GM19238 (cell line): ENCODE measurements around the gene EPS15.
"Not testable (repeated sequence)": the region's sequence is repeated elsewhere in the genome, so short reads cannot be mapped to it uniquely, and the experiment has no call there.

Source experiments
- DNase-seq: peaks from one replicate; pipeline ENCODE4 v3.0.0; 2011; ENCODE audit warnings: low spot score; ENCODE audit not compliant: insufficient read length

Gene EPS15

DNA sequence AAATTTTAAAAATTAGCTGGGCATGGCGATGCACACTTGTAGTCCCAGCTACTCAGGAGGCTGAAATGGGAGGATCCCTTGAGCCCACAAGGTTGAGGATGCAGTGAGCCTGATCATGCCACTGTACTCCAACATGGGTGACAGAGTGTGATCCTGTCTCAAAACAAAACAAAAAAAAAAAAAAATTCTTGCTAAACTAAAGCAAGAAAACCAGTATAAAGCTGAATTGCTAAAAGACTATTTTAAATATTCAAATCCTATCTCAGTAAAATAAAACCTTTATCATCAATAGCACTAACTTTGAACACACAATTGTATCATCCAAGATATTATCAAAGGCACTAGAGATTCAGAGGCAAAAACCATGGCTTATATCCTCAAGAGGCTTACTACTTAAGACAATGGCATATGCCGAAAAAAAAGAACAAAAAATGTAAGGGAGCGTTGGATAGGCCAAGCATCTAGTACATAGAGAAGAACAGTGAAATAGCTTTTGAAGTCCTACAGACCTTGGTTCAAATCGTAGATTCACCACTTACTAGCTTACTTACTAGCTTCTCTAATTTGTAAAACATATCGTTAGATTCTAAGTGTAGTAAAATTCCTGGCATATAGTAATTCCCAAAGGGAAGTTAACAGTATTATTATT, 3.6 kb downstream of the EPS15 start:
- no peak for DNase-seq

DNA sequence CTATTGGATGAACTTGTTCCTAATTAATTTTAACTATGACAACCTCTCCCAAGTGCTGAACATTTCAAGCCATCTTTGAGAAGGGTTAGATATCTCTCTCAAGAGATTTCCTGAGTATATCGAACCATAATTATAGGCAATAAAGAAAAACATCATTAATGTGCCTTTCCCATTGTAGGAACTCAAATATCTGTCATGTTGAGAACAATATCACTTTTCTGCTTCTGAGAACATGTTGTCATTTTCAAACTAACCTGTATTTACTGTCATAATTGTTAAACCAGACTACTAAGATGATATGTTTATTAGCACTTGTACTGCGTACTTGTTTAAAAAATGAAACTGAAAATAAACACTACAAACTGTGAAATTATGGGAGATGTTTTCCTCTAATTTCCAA, 4.3 kb downstream of the EPS15 start:
- no peak for DNase-seq

DNA sequence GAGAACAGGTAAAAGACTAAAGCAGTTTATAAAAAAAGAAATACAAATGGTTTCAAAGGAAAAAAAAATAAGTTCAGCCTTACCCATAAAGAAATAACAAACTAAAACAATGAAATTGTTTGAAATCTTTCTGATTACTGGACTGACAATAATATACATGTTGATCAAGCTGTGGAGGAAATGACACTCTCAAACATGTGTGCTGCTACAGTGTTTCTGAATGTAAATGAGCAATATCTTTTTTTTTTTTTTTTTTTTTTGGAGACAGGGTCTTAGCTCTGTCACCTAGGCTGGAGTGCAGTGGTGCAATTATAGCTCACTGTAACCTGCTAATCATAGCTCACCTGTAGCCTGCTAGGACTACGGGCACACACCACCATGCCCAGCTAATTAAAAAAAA, 6.5 kb downstream of the EPS15 start:
- no peak for DNase-seq

DNA sequence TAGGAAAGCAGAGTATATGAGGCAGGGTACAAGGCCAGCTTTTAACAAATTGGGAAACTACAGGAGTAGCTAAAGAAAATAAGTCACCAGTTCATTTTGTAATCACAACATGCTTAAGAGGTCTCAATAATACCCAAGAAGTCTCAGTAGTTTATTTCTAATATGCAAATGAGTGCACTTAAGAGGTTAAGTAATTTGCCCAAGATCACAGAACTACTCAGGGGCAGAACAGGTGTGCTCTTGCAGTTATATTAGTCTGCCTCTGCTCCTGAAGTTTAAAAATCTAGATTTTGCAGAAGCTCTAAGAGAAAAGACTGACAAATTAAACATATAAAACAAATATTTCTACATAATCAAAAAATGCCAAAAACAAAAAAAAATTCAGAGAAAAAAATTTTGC, 6.9 kb downstream of the EPS15 start:
- no peak for DNase-seq

GRCh38 chr1:51509773-51510172, 9.3 kb downstream of the EPS15 start:
- DNase-seq, result no peak

GRCh38 chr1:51506537-51506936, 12.5 kb downstream of the EPS15 start:
- DNase-seq, result no peak

- no peak for DNase-seq
These were observed 14.1 kb downstream of the EPS15 start for GRCh38 chr1:51504806-51505525.

DNA sequence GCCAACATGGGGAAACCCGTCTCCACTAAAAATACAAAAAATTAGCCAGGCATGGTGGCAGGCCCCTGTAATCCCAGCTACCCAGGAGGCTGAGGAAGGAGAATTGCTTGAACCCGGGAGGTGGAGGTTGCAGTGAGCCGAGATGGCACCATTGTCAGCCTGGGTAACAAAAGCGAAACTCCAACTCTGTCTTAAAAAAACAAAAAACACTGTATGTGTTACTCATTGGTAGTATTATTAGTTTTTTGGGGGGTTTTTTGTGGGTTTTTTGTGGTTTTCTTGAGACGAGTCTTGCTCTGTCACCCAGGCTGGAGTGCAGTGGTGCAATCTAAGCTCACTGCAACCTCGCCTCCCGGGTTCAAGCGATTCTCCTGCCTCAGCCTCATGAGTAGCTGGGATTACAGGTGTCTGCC, 17.8 kb downstream of the EPS15 start:
- not testable (repeated sequence) for DNase-seq

GRCh38 chr1:51499694-51500093, 19.4 kb downstream of the EPS15 start:
- no peak for DNase-seq

DNA sequence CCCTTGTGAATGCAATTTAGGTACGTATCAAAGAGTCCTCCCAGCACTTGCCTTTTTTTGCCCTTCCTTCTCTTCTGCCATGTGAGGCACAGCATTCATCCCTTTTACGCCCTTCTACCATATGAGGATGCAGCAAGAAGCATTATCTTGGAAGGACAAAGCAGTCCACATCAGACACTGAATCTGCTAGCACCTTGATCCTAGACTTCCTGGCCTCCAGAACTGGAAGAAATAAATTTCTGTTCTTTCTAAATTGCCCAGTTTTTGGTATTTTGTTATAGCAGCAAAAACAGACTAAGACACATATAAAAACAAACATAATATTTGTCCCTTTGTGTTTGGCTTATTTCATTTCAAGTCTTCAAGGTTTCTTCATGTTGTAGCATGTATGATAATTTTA, 20.1 kb downstream of the EPS15 start:
- DNase-seq, result no peak

- no peak for DNase-seq
These were observed 21.7 kb downstream of the EPS15 start for GRCh38 chr1:51497340-51497739.

DNA sequence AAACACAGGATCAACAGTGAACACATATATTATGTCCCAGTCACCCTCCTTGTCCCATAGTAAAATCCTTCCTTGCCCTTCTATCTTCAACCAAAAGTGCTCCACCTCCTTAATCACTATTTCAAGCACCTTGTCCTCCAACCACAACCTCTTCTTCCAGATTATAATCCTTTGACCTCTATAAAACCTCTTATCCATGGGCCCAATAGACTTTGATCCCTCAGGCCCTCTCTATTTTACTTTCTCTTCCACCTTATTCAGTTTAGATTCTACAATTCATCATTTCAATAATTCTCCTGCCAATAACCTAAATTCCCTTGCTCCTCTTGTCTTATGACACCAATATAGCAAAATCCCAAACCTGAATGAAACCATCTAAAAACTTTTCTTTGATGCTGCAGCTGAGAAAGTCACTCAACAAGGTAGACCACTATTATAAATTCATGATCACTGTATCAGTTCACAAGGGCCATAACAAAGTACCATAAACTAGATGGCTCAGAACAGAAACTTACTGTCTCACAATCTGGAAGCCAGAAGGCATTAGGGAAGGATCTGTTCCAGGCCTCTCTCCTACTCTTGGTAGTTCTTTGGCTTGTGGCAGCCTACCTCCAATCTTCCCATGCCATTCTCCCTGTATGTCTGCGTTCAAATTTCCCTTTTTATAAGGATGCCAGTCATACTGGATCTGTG, 24.8 kb downstream of the EPS15 start:
- no peak for DNase-seq

GRCh38 chr1:51491166-51491981, 27.7 kb downstream of the EPS15 start:
- no peak for DNase-seq

- DNase-seq, result no peak
These were observed 29.6 kb downstream of the EPS15 start for GRCh38 chr1:51489472-51489871.

GRCh38 chr1:51488372-51489050, 30.6 kb downstream of the EPS15 start:
- no peak for DNase-seq

- DNase-seq, result no peak
These were observed 31.4 kb downstream of the EPS15 start for GRCh38 chr1:51487628-51488027.

DNA sequence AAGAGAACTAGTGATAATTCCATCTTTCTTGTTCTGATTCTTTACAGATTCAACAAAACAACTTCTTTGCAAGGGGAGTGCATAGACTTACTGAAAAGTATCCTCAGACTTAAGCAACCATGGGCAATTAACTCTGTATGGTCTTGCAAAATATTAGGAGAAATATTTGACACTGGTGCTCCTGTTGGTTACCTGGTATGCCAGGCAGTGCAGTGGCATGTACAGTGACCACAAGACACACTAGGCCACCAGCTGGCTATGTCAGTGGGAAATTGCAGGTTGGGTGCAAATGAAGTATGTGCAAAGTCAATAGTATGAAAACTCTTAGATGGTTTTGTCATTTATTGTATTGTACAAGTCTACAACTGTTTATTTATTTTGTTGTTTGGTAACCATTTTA, 34.5 kb downstream of the EPS15 start:
- no peak for DNase-seq

DNA sequence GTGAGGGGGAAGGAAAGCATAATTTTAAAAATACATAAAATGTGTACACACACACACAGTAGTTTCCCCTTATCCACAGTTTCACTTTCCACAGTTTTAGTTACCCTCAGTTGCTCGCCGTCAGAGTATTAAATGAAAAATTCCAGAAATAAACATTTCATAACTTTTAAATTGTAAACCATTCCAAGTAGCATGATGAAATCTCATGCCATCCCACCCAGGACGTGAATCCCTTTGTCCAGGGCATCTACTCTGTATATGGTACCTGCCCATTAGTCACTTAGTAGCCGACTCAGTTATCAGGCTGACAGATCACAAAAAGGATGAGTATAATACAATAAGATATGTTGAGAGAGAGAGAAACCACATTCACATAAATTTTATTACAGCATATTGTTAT, 36.2 kb downstream of the EPS15 start:
- no peak for DNase-seq

- not testable (repeated sequence) for DNase-seq
These were observed 44.0 kb downstream of the EPS15 start for GRCh38 chr1:51474832-51475620.

DNA sequence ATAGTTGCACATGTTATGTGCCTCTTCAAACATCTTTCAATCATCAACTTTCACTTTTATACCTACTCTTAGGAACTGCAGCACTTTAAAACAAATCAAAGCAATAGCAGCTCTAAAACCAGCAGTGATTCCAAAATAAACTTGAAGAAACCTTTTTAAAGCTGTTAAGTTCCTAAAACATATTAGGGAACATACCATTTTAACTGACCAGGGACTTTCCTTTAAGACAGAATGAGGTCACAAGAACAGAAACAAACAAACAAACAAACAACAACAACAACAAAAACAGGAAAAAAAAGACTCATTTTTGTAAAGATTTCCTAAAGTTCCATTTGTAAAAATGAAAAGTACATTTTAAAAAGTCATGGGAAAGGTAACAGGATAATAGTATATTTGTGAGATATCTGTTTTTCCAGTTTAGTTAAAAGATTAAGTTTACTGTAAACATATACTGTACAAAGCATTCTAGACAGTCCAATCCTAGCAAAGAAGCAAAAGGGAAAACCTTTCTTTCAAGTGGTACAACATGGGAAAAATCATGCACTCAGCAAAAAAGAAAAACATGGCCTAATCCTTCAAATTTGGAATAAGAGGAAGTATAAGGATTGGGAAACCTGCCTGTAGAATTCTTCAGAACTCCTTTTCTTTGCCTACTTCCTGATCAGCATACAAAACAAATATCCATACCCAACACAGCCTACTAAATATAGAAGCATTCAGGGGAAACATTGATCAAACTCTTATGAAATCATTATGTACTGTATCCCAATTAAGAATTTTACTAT, 45.5 kb downstream of the EPS15 start:
- DNase-seq, result no peak
